Spleen (tissue), 11 donors: ENCODE measurements around the gene ABHD1. TPM values are rescaled to one million over a fixed set of nuclear protein-coding genes. Genes with fewer than 3 reads are reported as not detected.

Source experiments
- DNase-seq: peaks from one replicate; pipeline ENCODE4 v3.0.0-alpha.2; 2020
- H3K27ac ChIP-seq, 8 donors: fragments of 200-600 bp; sonication (generic) in 7 of 8; 1 replicate in 4 of 8; 2 replicates in 4 of 8; pipeline versions ENCODE4 v1.5.0 to v1.8.0; 2016 to 2021; ENCODE audit warnings: inconsistent platforms in 4 of 8, mild to moderate bottlenecking in 4 of 8, moderate library complexity in 1 of 8
- H3K27me3 ChIP-seq, 7 donors: fragments of 200-600 bp; sonication (generic) in 6 of 7; replicated peaks in 1 of 7; 1 replicate in 4 of 7; 2 replicates in 3 of 7; pipeline versions ENCODE4 v1.5.0 to v1.8.0; 2016 to 2021; ENCODE audit warnings: inconsistent platforms in 3 of 7, mild to moderate bottlenecking in 1 of 7
- H3K36me3 ChIP-seq, 6 donors: fragments of 200-600 bp; sonication (generic) in 5 of 6; 1 replicate in 4 of 6; 2 replicates in 2 of 6; pipeline versions ENCODE4 v1.5.0 to v1.8.0; 2016 to 2021; ENCODE audit warnings: inconsistent platforms in 2 of 6
- H3K4me1 ChIP-seq, 6 donors: fragments of 200-600 bp; sonication (generic) in 5 of 6; 1 replicate in 3 of 6; 2 replicates in 3 of 6; pipeline versions ENCODE4 v1.5.0 to v1.8.0; 2016 to 2021; ENCODE audit warnings: inconsistent platforms in 3 of 6
- H3K4me3 ChIP-seq, 8 donors: fragments of 200-600 bp; sonication (generic) in 7 of 8; 1 replicate in 4 of 8; 2 replicates in 4 of 8; pipeline versions ENCODE4 v1.5.0 to v1.8.0; 2016 to 2021; ENCODE audit warnings: inconsistent platforms in 4 of 8, mild to moderate bottlenecking in 4 of 8, moderate library complexity in 2 of 8
- H3K9me3 ChIP-seq, 8 donors: fragments of 200-600 bp; sonication (generic) in 7 of 8; 1 replicate in 4 of 8; 2 replicates in 4 of 8; pipeline versions ENCODE4 v1.5.0 to v1.8.0; 2016 to 2021; ENCODE audit warnings: inconsistent platforms in 4 of 8
- CTCF ChIP-seq, 11 experiments: fragments of 200-600 bp in 7 of 11; fragments of 450-650 bp in 4 of 11; sonication (generic) in 4 of 11; IDR thresholded peaks in 8 of 11; conservative IDR thresholded peaks in 3 of 11; 1 replicate in 7 of 11; 2 replicates in 4 of 11; pipeline versions ENCODE4 v1.4.0 to v1.8.0; 2016 to 2021; ENCODE audit warnings: antibody characterized with exemption in 11 of 11, inconsistent platforms in 4 of 11, mild to moderate bottlenecking in 1 of 11
- POLR2A ChIP-seq, 3 donors: fragments of 450-650 bp; IDR thresholded peaks; one replicate each; pipeline ENCODE4 v1.5.1; 2017; ENCODE audit warnings: antibody characterized with exemption in 3 of 3, mild to moderate bottlenecking in 1 of 3
- POLR2AphosphoS5 ChIP-seq, 3 donors: sonication (generic); formaldehyde crosslinking; IDR thresholded peaks; one replicate each; pipeline ENCODE4 v1.5.1; 2017; ENCODE audit warnings: antibody characterized with exemption in 3 of 3
- WGBS, 5 donors: extraction: QIAGEN DNeasy Blood & Tissue Kit in 3 of 5; methylation state at CpG; one replicate each; pipeline versions ENCODE4 v1.1.5 to v1.1.7; 2013 to 2018; 5-methylcytosine and 5-hydroxymethylcytosine counted together
- intact Hi-C: fragments of 100-400 bp; cut with DNase I; formaldehyde crosslinking; loops from one replicate; pipeline ENCODE4 v1.15.0; 2023; ENCODE audit warnings: low total_unique reads
- polyA plus RNA-seq, 3 donors: library from polyadenylated mRNA; stranded (reverse); fragments of 200-250 nt; gene quantifications; one replicate each; pipeline ENCODE4 v1.2.1, GENCODE V29; 2013
- total RNA-seq, 7 donors: library from RNA; depleted of rRNA in 3 of 7; stranded (reverse); fragments of >200 nt in 3 of 7; fragmentation: NEBNext Ultra II Directional in 4 of 7; extraction: Animal tissue kit (Norgen Biotek cat#: 25700) in 4 of 7; gene quantifications; one replicate each; pipeline versions ENCODE4 v1.1.0 to v1.2.1, GENCODE V29; 2016 to 2021
- donor health status: healthy with polysubstance abuse.
- donor health status: DM: no; HTN: no; CAD: no; lungs with moderate emphysema.
- donor health status: DM: no; HTN: no; CAD: no.
- donor health status: Bipolar disorder and iron deficiency.
- donor health status: healthy.
- donor health status: DM: no; HTN: no; CAD: no.
- donor health status: DM: yes; HTN: yes; CAD: no.

ABHD1 gene
- total and polyA plus RNA-seq, 10 donors: 0.38 to 1.6 (median 0.66) TPM; not detected in 1

GRCh38 chr2:27177441-27178351 lies 54.1 kb downstream of the ABHD1 start:
- Histone ChIP-seq H3K4me3 (no peak overlapping the region), H3K36me3 (no peaks in the 10 kb centered on the region), H3K9me3 (no peaks in the 10 kb centered on the region), H3K4me1 (peaks cover 0 to 3% (median 0%) of the 10 kb centered on the region in 6 donors), H3K27me3 (peaks cover 0 to 47% (median 9%) of the 10 kb centered on the region in 7 donors), H3K27ac (no peak overlapping the region)
- no peak for TF ChIP-seq POLR2A (IDR thresholded peaks at IDR 0.05)
- TF ChIP-seq POLR2AphosphoS5 (IDR thresholded peaks at IDR 0.05): no peak
- no peak for TF ChIP-seq CTCF (IDR thresholded peaks at IDR 0.05 in 8 of 11, conservative IDR thresholded peaks at IDR 0.05 in 3 of 11)
- intact Hi-C loops: no loop called here
- WGBS, 5 donors: 79 to 86% (median 82%) methylated on average over 15 of the region's 15 CpGs
- no peak for DNase-seq

- peaks cover 0 to 3% (median 0%) of the 10 kb centered on the region in 6 donors for H3K4me1 ChIP-seq
- H3K36me3 ChIP-seq: no peaks in the 10 kb centered on the region
- intact Hi-C loops: no loop called here
- 83 to 92% (median 87%) methylated on average over 3 of the region's 3 CpGs for WGBS, 5 donors
- H3K9me3 ChIP-seq: no peaks in the 10 kb centered on the region
- no peak overlapping the region for H3K4me3 ChIP-seq
- H3K27ac ChIP-seq: no peak overlapping the region
- TF ChIP-seq POLR2AphosphoS5 (IDR thresholded peaks at IDR 0.05) (no peak), POLR2A (IDR thresholded peaks at IDR 0.05) (no peak), CTCF (IDR thresholded peaks at IDR 0.05 in 8 of 11, conservative IDR thresholded peaks at IDR 0.05 in 3 of 11) (no peak)
- peaks cover 0 to 47% (median 9%) of the 10 kb centered on the region in 7 donors for H3K27me3 ChIP-seq
- DNase-seq: no peak
Observed at GRCh38 chr2:27178469-27178868, 54.9 kb downstream of the ABHD1 start.

- WGBS, 5 donors: 57 to 73% (median 65%) methylated on average over 3 of the region's 3 CpGs
- Histone ChIP-seq H3K36me3 (no peaks in the 10 kb centered on the region), H3K9me3 (no peaks in the 10 kb centered on the region), H3K27ac (peak overlapping the region in 4 of 8 donors; percentile 17 to 51 (median 34)), H3K4me1 (peaks cover 0 to 4% (median 0%) of the 10 kb centered on the region in 6 donors), H3K27me3 (peaks cover 0 to 47% (median 9%) of the 10 kb centered on the region in 7 donors), H3K4me3 (no peak overlapping the region)
- DNase-seq: no peak
- intact Hi-C loops: no loop called here
- TF ChIP-seq CTCF (IDR thresholded peaks at IDR 0.05 in 8 of 11, conservative IDR thresholded peaks at IDR 0.05 in 3 of 11) (no peak), POLR2A (IDR thresholded peaks at IDR 0.05) (no peak), POLR2AphosphoS5 (IDR thresholded peaks at IDR 0.05) (no peak)
Observed at GRCh38 chr2:27179344-27180000, 55.9 kb downstream of the ABHD1 start.

Other genes starting within 250 kb of the ABHD1 start
- 10 to 100 TPM in 6 of 7 donors, 1 to 10 TPM in 1; 10.0 to 17.9 (median 11.9) TPM for gene MAPRE3, start 153.2 kb upstream of the ABHD1 start, total RNA-seq
- gene MAPRE3, start 153.2 kb upstream of the ABHD1 start, polyA plus RNA-seq: 10 to 100 TPM in 1 of 3 donors, 1 to 10 TPM in 2; 5.2 to 14.0 (median 6.7) TPM
- gene TMEM214, start 90.8 kb upstream of the ABHD1 start, total RNA-seq: 10 to 100 TPM; 56.1 to 93.1 (median 73.0) TPM
- gene TMEM214, start 90.8 kb upstream of the ABHD1 start, polyA plus RNA-seq: 10 to 100 TPM; 22.3 to 48.9 (median 26.8) TPM
- 10 to 100 TPM; 11.6 to 18.6 (median 14.9) TPM for gene AGBL5, start 72.1 kb upstream of the ABHD1 start, total RNA-seq
- 10 to 100 TPM in 1 of 3 donors, 1 to 10 TPM in 2; 7.1 to 10.5 (median 8.0) TPM for gene AGBL5, start 72.1 kb upstream of the ABHD1 start, polyA plus RNA-seq
- 100 to 1,000 TPM; 197 to 292 (median 235) TPM for gene OST4, start 52.2 kb upstream of the ABHD1 start, total RNA-seq
- 100 to 1,000 TPM; 418 to 556 (median 523) TPM for gene OST4, start 52.2 kb upstream of the ABHD1 start, polyA plus RNA-seq
- 100 to 1,000 TPM in 6 of 7 donors, 10 to 100 TPM in 1; 62.5 to 152 (median 112) TPM for gene EMILIN1, start 45.2 kb upstream of the ABHD1 start, total RNA-seq
- 10 to 100 TPM; 18.3 to 71.4 (median 40.7) TPM for gene EMILIN1, start 45.2 kb upstream of the ABHD1 start, polyA plus RNA-seq
- gene KHK, start 37.0 kb upstream of the ABHD1 start, total RNA-seq: 1 to 10 TPM; 3.3 to 8.3 (median 3.6) TPM
- gene KHK, start 37.0 kb upstream of the ABHD1 start, polyA plus RNA-seq: 1 to 10 TPM; 3.3 to 6.4 (median 4.4) TPM
- gene CGREF1, start 4.7 kb upstream of the ABHD1 start, total RNA-seq: under 1 TPM in 4 of 7 donors, not detected in 3; 0.27 to 0.82 (median 0.47) TPM
- under 1 TPM; 0.17 to 0.61 (median 0.42) TPM for gene CGREF1, start 4.7 kb upstream of the ABHD1 start, polyA plus RNA-seq
- gene PREB, start 10.8 kb downstream of the ABHD1 start, total RNA-seq: 10 to 100 TPM; 43.9 to 75.0 (median 50.2) TPM
- gene PREB, start 10.8 kb downstream of the ABHD1 start, polyA plus RNA-seq: 10 to 100 TPM; 42.8 to 56.0 (median 44.3) TPM
- gene PRR30, start 15.6 kb downstream of the ABHD1 start, total RNA-seq: not detected
- gene PRR30, start 15.6 kb downstream of the ABHD1 start, polyA plus RNA-seq: not detected
- gene TCF23, start 25.2 kb downstream of the ABHD1 start, total RNA-seq: 10 to 100 TPM in 1 of 7 donors, 1 to 10 TPM in 6; 1.8 to 14.8 (median 3.2) TPM
- gene TCF23, start 25.2 kb downstream of the ABHD1 start, polyA plus RNA-seq: under 1 TPM; 0.27 to 0.93 (median 0.30) TPM
- 100 to 1,000 TPM in 3 of 7 donors, 10 to 100 TPM in 4; 59.2 to 300 (median 92.8) TPM for gene ATRAID, start 88.2 kb downstream of the ABHD1 start, total RNA-seq
- 100 to 1,000 TPM in 2 of 3 donors, 10 to 100 TPM in 1; 85.1 to 131 (median 116) TPM for gene ATRAID, start 88.2 kb downstream of the ABHD1 start, polyA plus RNA-seq
- 10 to 100 TPM; 19.4 to 33.3 (median 23.2) TPM for gene SLC5A6, start 88.5 kb downstream of the ABHD1 start, total RNA-seq
- gene SLC5A6, start 88.5 kb downstream of the ABHD1 start, polyA plus RNA-seq: 10 to 100 TPM; 11.9 to 15.4 (median 15.3) TPM
- 10 to 100 TPM; 20.9 to 38.8 (median 30.3) TPM for gene CAD, start 93.6 kb downstream of the ABHD1 start, total RNA-seq
- 10 to 100 TPM; 10.9 to 18.3 (median 14.2) TPM for gene CAD, start 93.6 kb downstream of the ABHD1 start, polyA plus RNA-seq
- gene SLC30A3, start 139.2 kb downstream of the ABHD1 start, total RNA-seq: under 1 TPM in 2 of 7 donors, not detected in 5; 0.32 to 0.34 TPM
- under 1 TPM; 0.05 to 0.16 (median 0.07) TPM for gene SLC30A3, start 139.2 kb downstream of the ABHD1 start, polyA plus RNA-seq
- not detected for gene DNAJC5G, start 151.6 kb downstream of the ABHD1 start, total RNA-seq
- gene DNAJC5G, start 151.6 kb downstream of the ABHD1 start, polyA plus RNA-seq: not detected
- gene TRIM54, start 158.6 kb downstream of the ABHD1 start, total RNA-seq: 1 to 10 TPM in 1 of 7 donors, under 1 TPM in 5, not detected in 1; 0.23 to 3.1 (median 0.48) TPM
- under 1 TPM; 0.22 to 0.77 (median 0.49) TPM for gene TRIM54, start 158.6 kb downstream of the ABHD1 start, polyA plus RNA-seq
- gene UCN, start 184.6 kb downstream of the ABHD1 start, total RNA-seq: 1 to 10 TPM; 1.9 to 3.9 (median 2.4) TPM
- gene UCN, start 184.6 kb downstream of the ABHD1 start, polyA plus RNA-seq: 1 to 10 TPM; 2.5 to 4.4 (median 3.4) TPM
- 100 to 1,000 TPM in 1 of 7 donors, 10 to 100 TPM in 6; 58.0 to 101 (median 73.9) TPM for gene MPV17, start 199.3 kb downstream of the ABHD1 start, total RNA-seq
- 10 to 100 TPM; 78.8 to 83.1 (median 81.7) TPM for gene MPV17, start 199.3 kb downstream of the ABHD1 start, polyA plus RNA-seq
- 10 to 100 TPM; 56.8 to 73.8 (median 61.9) TPM for gene GTF3C2, start 232.9 kb downstream of the ABHD1 start, total RNA-seq
- gene GTF3C2, start 232.9 kb downstream of the ABHD1 start, polyA plus RNA-seq: 10 to 100 TPM; 27.5 to 39.1 (median 37.1) TPM
- 10 to 100 TPM; 26.5 to 33.9 (median 30.3) TPM for gene EIF2B4, start 246.5 kb downstream of the ABHD1 start, total RNA-seq
- 10 to 100 TPM; 33.4 to 58.1 (median 48.5) TPM for gene EIF2B4, start 246.5 kb downstream of the ABHD1 start, polyA plus RNA-seq
- gene SNX17, start 246.8 kb downstream of the ABHD1 start, total RNA-seq: 100 to 1,000 TPM; 102 to 140 (median 118) TPM
- 100 to 1,000 TPM in 1 of 3 donors, 10 to 100 TPM in 2; 84.9 to 128 (median 86.5) TPM for gene SNX17, start 246.8 kb downstream of the ABHD1 start, polyA plus RNA-seq